ENCODE measurements around the gene MAGI2.
"Not testable (repeated sequence)": the region's sequence is repeated elsewhere in the genome, so short reads cannot be mapped to it uniquely, and the experiment has no call there.

Gene MAGI2

GRCh38 chr7:79451580-79451979 lies 1.9 kb downstream of the MAGI2 start:
- DNase-seq (ENCODE audit: low read depth in 2 of 2), result no peak

DNA sequence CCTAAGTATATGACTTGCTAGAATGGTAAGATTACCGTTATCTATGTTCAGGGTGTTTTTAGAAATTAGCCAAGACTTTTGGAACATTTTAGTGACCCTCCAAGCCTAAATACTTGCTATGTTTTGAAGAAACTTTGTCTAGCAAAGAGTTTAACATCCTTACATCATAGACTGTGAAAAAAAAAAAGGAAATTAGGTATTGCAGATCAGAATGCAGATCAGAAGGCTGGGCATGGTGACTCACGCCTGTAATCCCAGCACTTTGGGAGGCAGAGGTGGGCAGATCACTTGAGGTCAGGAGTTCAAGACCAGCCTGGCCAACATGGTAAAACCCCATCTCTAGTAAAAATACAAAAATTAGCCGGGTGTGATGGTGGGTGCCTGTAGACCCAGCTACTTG lies 10.7 kb downstream of the MAGI2 start:
- DNase-seq (ENCODE audit: low read depth in 2 of 2), result not testable (repeated sequence)

DNA sequence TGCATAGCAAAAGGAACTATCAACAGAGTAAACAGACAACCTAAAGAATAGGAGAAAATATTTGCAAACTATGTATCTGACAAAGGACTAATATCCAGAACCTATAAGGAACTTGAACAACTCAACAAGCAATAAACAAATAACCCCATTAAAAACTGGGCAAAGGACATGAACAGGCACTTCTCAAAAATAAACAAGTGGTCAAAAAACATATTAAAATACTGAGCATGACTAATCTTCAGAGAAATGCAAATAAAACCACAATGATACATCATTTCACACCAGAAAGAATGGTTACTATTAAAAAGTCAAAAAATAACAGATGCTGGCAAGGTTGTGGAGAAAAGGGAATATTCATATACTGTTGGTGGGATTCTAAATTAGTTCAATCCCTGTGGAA lies 17.1 kb downstream of the MAGI2 start:
- no peak for DNase-seq (ENCODE audit: low read depth in 2 of 2)

DNA sequence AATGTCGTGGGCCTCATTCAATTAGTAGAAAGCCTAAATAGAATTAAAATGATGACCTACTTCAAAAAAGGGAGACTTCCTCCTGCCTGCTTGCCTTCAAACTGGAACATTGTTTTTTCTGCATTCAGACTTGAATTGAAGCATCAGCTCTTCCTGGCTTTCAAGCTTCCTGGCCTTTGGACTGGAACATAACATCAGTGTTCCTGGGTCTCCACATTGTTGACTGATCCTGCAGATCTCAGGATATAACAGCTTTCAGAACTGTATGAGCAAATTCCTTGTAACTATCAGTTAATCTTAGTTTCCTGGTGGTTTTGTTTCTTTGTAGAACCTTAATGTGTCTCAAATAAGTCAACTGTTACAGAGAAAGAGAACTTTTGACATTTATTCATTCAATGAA lies 18.6 kb downstream of the MAGI2 start:
- DNase-seq (ENCODE audit: low read depth in 2 of 2), result no peak

DNA sequence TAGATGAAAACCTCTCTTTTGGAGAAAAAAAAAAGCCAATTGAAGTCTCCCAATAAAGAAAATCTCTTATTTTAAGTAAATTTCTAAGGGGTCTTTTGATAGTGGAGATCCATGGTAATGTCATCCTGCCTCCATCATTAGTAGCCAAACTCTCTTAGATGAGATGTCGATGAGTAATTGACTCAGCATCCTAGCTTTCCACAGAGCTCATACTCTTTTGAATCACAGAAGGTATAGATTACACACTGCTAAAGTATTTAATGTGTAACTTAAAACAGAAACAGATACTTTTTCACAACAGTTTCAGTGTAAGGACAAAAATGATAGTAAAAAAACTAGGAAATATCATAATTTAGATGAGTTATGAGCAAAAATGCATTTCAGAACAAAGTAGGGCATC lies 19.4 kb downstream of the MAGI2 start:
- no peak for DNase-seq (ENCODE audit: low read depth in 2 of 2)

GRCh38 chr7:79430391-79430790 lies 23.1 kb downstream of the MAGI2 start:
- DNase-seq (ENCODE audit: low read depth in 2 of 2), result no peak

GRCh38 chr7:79425665-79426064 lies 27.8 kb downstream of the MAGI2 start:
- DNase-seq (ENCODE audit: low read depth in 2 of 2), result no peak

- no peak for DNase-seq (ENCODE audit: low read depth in 2 of 2)
Observed at GRCh38 chr7:79421751-79422150, 31.7 kb downstream of the MAGI2 start.

- DNase-seq (ENCODE audit: low read depth in 2 of 2), result no peak
Observed at GRCh38 chr7:79420464-79420863, 33.0 kb downstream of the MAGI2 start.

- DNase-seq (ENCODE audit: low read depth in 2 of 2), result no peak
Observed at GRCh38 chr7:79414910-79415309, 38.6 kb downstream of the MAGI2 start.

DNA sequence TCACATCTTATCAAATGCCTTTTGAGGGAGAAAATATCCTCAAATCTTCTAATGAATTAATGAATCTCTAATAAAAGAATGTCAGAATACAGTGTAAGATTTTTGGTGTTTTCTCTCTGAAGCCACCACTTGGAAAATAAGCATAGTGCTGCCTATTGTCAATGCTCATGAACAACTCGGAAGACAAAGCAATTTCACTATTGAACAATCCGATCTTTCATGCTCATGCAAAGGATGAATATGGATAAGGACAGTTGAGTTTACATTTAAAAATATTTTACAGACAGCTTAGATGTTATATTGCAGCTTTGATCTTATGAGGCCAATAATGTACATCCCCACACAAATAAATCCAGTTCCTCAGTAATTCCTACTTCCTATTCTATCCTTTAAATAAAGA lies 40.6 kb downstream of the MAGI2 start:
- no peak for DNase-seq (ENCODE audit: low read depth in 2 of 2)

GRCh38 chr7:79412438-79412837 lies 41.0 kb downstream of the MAGI2 start:
- no peak for DNase-seq (ENCODE audit: low read depth in 2 of 2)

DNA sequence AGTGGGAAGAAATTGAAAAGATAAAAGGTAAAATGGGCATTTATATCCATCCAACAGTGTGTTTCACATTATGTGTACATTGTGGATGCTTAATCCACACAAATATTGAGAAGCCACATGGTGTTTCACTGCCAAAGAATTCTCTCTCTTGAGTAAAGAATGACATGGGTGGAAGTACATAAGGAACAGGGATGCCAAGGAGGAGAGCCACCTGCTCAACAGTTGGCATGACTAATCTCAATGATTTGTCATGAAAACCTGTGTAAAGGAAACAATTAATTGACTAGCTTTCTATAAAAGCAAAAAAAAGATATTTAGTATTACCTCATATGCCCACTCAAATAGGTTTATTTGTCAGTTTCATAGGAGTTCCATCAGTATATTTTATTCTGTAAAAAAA lies 43.1 kb downstream of the MAGI2 start:
- no peak for DNase-seq (ENCODE audit: low read depth in 2 of 2)

DNA sequence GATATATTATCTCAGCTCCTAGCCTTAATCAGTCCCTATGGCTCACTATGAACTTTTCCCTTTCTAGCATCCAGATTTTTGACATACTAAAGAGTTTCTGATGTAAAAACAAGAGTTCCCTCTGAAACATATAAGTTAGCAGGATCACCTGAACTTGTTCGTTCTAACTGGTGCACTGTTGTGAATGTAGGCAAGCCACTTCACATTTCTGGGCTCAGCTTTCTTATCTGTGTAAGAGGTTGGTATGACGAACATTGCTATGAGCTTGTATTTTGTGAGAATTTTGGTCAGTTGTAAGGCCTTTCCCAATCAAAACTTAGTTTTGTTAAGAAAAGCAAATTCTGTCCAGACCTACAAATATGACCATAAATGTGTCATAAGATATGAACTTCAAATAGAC lies 46.1 kb downstream of the MAGI2 start:
- no peak for DNase-seq (ENCODE audit: low read depth in 2 of 2)

- no peak for DNase-seq (ENCODE audit: low read depth in 2 of 2)
Observed at GRCh38 chr7:79406371-79406770, 47.1 kb downstream of the MAGI2 start.

DNA sequence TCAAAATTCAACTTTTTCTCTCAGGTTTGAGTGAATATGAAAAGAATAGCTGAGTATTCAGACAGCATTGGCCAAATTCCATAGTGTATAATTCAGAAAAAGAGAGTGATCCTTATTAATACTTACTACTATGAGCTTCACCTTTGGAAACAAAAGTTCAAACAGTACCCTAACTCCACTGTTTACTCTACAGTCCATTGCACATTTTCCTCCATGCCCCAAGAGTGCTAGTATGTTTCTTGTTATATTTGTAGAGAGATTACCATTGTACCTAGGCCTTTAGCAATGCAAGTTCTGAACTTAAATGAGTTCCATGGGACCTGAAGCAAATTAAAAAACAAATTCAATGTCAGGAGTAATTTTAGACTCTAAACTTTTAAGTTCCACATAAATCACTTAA lies 48.1 kb downstream of the MAGI2 start:
- DNase-seq (ENCODE audit: low read depth in 2 of 2), result no peak

DNA sequence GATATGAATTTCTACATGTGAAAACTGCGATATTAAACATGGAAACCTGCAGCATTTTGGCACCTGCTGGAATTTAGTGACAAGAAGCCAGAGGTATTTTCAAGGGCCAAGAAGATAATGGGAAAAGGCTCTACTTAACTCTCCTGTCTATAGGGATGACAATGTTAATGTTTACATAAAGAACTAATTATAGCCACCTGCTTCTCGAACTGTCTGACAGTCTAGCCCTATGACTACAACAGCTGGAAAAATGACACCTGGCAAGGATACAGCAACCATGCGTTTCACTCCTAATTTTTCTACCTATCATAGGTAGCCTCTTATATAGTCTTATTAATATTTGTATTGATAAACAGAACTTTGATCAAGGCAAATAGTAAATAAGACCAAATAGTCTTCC lies 49.6 kb downstream of the MAGI2 start:
- no peak for DNase-seq (ENCODE audit: low read depth in 2 of 2)

DNA sequence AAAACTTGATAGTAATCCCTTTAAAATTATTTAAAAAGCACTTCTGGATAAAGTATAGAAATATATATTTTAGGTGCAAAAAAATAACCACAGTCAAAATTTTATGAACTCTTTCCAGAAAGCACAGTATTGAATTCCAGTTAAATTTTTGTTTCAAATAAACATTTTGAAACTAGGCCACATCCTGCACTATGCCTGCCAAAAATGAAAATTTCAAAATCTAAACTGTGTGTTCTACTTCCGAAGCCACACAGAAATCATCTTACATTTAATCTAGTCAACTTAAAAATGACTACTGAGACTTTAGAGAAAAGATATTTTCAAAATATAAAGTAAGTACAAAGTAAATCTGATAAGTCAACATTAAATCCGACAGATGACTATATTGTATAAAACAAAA lies 50.0 kb downstream of the MAGI2 start:
- no peak for DNase-seq (ENCODE audit: low read depth in 2 of 2)

DNA sequence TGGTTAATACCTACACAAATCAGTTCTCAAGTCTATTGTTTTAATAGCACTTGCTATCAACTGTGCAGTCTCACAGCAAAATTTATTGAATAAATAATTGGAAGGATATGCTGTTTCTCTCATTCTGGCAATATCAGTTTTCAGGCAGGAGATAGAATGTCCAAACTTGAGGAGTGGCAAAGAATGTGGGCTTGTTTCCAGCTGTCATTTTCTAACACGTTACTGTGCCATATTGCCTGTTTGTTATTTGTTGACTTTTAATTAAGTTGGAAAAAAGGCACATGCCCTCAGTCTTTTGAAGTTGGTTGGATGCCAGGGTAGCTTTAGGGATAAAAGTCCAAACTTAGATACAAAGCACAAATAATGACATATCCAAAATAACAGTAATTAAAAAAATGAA lies 52.2 kb downstream of the MAGI2 start:
- no peak for DNase-seq (ENCODE audit: low read depth in 2 of 2)

- no peak for DNase-seq (ENCODE audit: low read depth in 2 of 2)
Observed at GRCh38 chr7:79400222-79400621, 53.2 kb downstream of the MAGI2 start.

- DNase-seq (ENCODE audit: low read depth in 2 of 2), result no peak
Observed at GRCh38 chr7:79398138-79398749, 55.2 kb downstream of the MAGI2 start.

DNA sequence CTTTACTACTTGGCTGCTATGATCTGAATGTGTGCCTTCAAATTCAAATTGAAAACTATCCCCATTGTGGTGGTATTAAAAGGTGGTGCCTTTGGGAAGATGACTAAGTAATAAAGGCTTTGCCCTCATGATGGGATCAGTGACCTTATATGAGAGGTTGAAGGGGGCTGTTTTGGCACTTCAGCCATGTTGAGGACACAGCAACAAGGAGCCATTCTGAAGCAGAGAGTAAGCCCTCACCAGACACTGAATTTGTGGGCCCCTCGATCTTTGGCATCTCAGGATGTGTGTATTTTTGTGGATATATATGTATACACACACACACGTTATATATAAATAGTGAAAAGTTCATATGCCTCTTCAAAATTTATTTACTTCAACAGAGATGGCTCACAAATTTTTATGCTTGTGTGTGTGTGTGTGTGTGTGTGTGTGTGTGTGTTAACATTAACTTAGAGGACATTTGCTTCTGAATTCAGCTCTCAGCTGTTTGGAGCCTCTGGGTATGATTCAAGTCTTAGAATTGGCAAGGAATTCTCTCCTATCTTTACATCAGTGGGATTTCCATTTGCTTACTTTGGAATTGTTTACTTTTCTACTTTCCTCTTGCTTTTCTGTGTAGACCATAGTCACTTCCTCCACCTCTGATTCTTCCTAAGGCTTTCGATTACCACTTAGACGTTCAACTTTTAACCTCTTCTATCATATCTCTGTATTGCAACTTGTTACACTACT lies 66.6 kb downstream of the MAGI2 start:
- no peak for DNase-seq (ENCODE audit: low read depth in 2 of 2)

DNA sequence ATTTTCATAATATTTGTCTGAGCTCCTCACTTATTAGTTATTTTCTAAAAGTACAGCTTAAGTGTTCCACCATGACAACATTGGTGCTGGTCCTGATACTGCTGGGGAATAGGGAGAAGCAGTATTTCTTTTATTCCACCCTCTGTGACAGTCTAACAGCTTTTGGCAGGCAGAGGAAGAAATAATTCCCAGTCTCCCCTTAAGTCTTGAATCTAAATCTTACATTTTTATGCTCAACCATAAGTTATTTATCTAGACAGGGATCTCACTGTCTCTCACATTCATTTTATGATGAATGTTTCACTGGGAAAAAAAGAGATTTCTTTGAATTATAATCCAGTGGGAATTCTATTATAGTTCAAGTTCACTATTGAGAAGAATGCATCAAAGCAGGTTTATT lies 71.5 kb downstream of the MAGI2 start:
- DNase-seq (ENCODE audit: low read depth in 2 of 2), result no peak

DNA sequence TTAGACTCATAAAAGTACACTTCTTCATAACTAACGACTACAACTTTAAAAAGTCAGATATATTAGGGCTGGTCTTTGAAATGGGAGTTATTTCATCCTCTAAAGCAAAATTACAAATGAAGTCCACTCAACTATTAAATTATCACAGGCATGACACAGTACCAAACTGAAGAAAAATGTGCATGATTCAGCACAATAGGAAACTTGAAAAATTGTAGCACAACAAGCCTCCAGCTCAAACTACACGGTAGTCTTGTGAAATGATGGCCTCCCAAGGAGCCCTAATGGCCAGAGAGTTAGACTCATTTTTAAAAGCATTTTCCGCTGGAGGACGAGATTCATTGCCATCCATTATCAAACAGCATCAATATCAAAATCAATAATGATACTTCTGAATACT lies 76.4 kb downstream of the MAGI2 start:
- DNase-seq (ENCODE audit: low read depth in 2 of 2), result no peak

All from activated CD8-positive, alpha-beta memory T cell treated with anti-CD3 and anti-CD28 coated beads for 4 hours (primary cell).